Common myeloid progenitor, CD34-positive (primary cell): ENCODE measurements around the gene FADS6.

ENCODE experiments used
- CTCF ChIA-PET: fragments of 350-600 bp; sonication (Branson Sonifier 250); formaldehyde crosslinking; loops from one replicate; lab custom pipeline; 2021; ENCODE audit warnings: antibody characterized with exemption; lab: Charles Lee
- POLR2A ChIA-PET: fragments of 350-600 bp; sonication (Branson Sonifier 250); formaldehyde crosslinking; loops from one replicate; lab custom pipeline; 2021; ENCODE audit warnings: antibody characterized with exemption; lab: Charles Lee
- DNase-seq, 3 donors: peaks; one replicate each; pipeline versions ENCODE4 v3.0.0 to v3.0.0-alpha.2; 2013
- H3K27ac ChIP-seq, 2 experiments: 1 replicate in 1 of 2; 2 replicates in 1 of 2; pipeline ENCODE4 v1.7.0; 2013; ENCODE audit warnings: inconsistent platforms in 2 of 2, low read length in 2 of 2, mild to moderate bottlenecking in 2 of 2, low read depth in 1 of 2, moderate library complexity in 1 of 2; ENCODE audit not compliant: severe bottlenecking in 2 of 2, insufficient read depth in 1 of 2, poor library complexity in 1 of 2
- H3K27me3 ChIP-seq, 5 experiments: replicated peaks in 2 of 5; 1 replicate in 3 of 5; 2 replicates in 2 of 5; pipeline versions ENCODE4 v1.6.1 to v1.7.0; 2013; ENCODE audit warnings: low read length in 4 of 5, mild to moderate bottlenecking in 2 of 5, moderate library complexity in 2 of 5, inconsistent platforms in 1 of 5; ENCODE audit not compliant: insufficient read depth in 5 of 5, control insufficient read depth in 4 of 5
- H3K36me3 ChIP-seq, 4 experiments: 1 replicate in 2 of 4; 2 replicates in 2 of 4; pipeline versions ENCODE4 v1.6.1 to v1.7.0; 2013; ENCODE audit warnings: low read length in 3 of 4, control low read depth in 1 of 4, mild to moderate bottlenecking in 1 of 4; ENCODE audit not compliant: control insufficient read depth in 4 of 4, insufficient read depth in 4 of 4
- H3K4me1 ChIP-seq, 4 experiments: 1 replicate in 3 of 4; 2 replicates in 1 of 4; pipeline versions ENCODE4 v1.6.1 to v1.7.1; 2013; ENCODE audit warnings: low read length in 3 of 4, mild to moderate bottlenecking in 3 of 4, control low read depth in 1 of 4, inconsistent platforms in 1 of 4, moderate library complexity in 1 of 4; ENCODE audit not compliant: control insufficient read depth in 4 of 4, insufficient read depth in 4 of 4; ENCODE audit errors: control extremely low read depth in 1 of 4
- H3K4me3 ChIP-seq, 7 experiments: 1 replicate in 4 of 7; 2 replicates in 3 of 7; pipeline versions ENCODE4 v1.5.1 to v1.7.0; 2013; ENCODE audit warnings: mild to moderate bottlenecking in 7 of 7, low read length in 6 of 7, moderate library complexity in 6 of 7, inconsistent platforms in 2 of 7, low read depth in 2 of 7, control low read depth in 1 of 7; ENCODE audit not compliant: insufficient read depth in 4 of 7, control insufficient read depth in 1 of 7; ENCODE audit errors: extremely low read depth in 1 of 7
- H3K9me3 ChIP-seq, 5 experiments: 1 replicate in 4 of 5; 2 replicates in 1 of 5; pipeline versions ENCODE4 v1.6.1 to v1.7.1; 2013; ENCODE audit warnings: low read length in 4 of 5, mild to moderate bottlenecking in 2 of 5, inconsistent platforms in 1 of 5, low read depth in 1 of 5, moderate library complexity in 1 of 5; ENCODE audit not compliant: control insufficient read depth in 4 of 5, insufficient read depth in 2 of 5; ENCODE audit errors: control extremely low read depth in 1 of 5
- WGBS: methylation state at CpG from one replicate; pipeline ENCODE4 v1.1.5; 2013; ENCODE audit not compliant: insufficient coverage; 5-methylcytosine and 5-hydroxymethylcytosine counted together

FADS6 gene

GRCh38 chr17:74920642-74921025 is 27.2 kb upstream of the FADS6 start:
- ChIA-PET CTCF (interaction anchor here (1.0 to 5.5 kb wide), 5 partner anchors 14 to 92 kb away, joined by 3 to 37 read pairs (median 4); partner anchors contain the start of gene MRPL58), POLR2A (no interaction called here)
- peaks cover 0 to 35% (median 32%) of the 10 kb centered on the region in 4 experiments for H3K4me1 ChIP-seq
- no peak for DNase-seq
- H3K27me3 ChIP-seq = peaks cover 0 to 64% (median 28%) of the 10 kb centered on the region in 5 experiments
- no peak overlapping the region for H3K4me3 ChIP-seq
- no peak overlapping the region for H3K27ac ChIP-seq
- H3K9me3 ChIP-seq = no peaks in the 10 kb centered on the region
- H3K36me3 ChIP-seq = no peaks in the 10 kb centered on the region
- 81% methylated on average over 3 of the region's 6 CpGs for WGBS

GRCh38 chr17:74920306-74920620 is 26.8 kb upstream of the FADS6 start:
- DNase-seq = peak in 1 of 3 donors; percentile 16
- Histone ChIP-seq H3K36me3 (no peaks in the 10 kb centered on the region), H3K27me3 (peaks cover 0 to 60% (median 25%) of the 10 kb centered on the region in 5 experiments), H3K27ac (no peak overlapping the region), H3K4me1 (peaks cover 0 to 35% (median 32%) of the 10 kb centered on the region in 4 experiments), H3K4me3 (peak overlapping the region in 1 of 7 experiments; percentile 24), H3K9me3 (no peaks in the 10 kb centered on the region)
- ChIA-PET POLR2A (no interaction called here), CTCF (interaction anchor here (0.9 to 5.5 kb wide), 6 partner anchors 14 to 92 kb away, joined by 3 to 37 read pairs (median 4); partner anchors contain the start of gene MRPL58)
- 65% methylated on average over 27 of the region's 27 CpGs for WGBS

- ChIA-PET POLR2A (no interaction called here), CTCF (interaction anchor here (0.9 to 5.5 kb wide), 10 partner anchors 9 to 52 kb away, joined by 3 to 37 read pairs (median 4); partner anchors contain the start of gene OTOP3)
- Histone ChIP-seq H3K36me3 (no peaks in the 10 kb centered on the region), H3K4me3 (peak overlapping the region in 1 of 7 experiments; percentile 24), H3K9me3 (no peaks in the 10 kb centered on the region), H3K27me3 (peaks cover 0 to 54% (median 23%) of the 10 kb centered on the region in 5 experiments), H3K4me1 (peaks cover 0 to 33% (median 29%) of the 10 kb centered on the region in 4 experiments), H3K27ac (no peak overlapping the region)
- DNase-seq = peak; percentile 22 to 45 (median 29)
- 50% methylated on average over 64 of the region's 67 CpGs for WGBS
Measured at GRCh38 chr17:74919440-74920305, 26.2 kb upstream of the FADS6 start.

GRCh38 chr17:74918906-74919305 is 25.5 kb upstream of the FADS6 start:
- ChIA-PET POLR2A (no interaction called here), CTCF (interaction anchor here (1.0 to 5.5 kb wide), 7 partner anchors 10 to 53 kb away, joined by 3 to 37 read pairs (median 4); partner anchors contain the start of gene OTOP3)
- H3K27me3 ChIP-seq = peaks cover 0 to 47% (median 17%) of the 10 kb centered on the region in 5 experiments
- DNase-seq = no peak
- no peaks in the 10 kb centered on the region for H3K9me3 ChIP-seq
- H3K27ac ChIP-seq = no peak overlapping the region
- peaks cover 0 to 25% (median 21%) of the 10 kb centered on the region in 4 experiments for H3K4me1 ChIP-seq
- H3K4me3 ChIP-seq = no peak overlapping the region
- no peaks in the 10 kb centered on the region for H3K36me3 ChIP-seq
- 93% methylated on average over 4 of the region's 5 CpGs for WGBS

DNA sequence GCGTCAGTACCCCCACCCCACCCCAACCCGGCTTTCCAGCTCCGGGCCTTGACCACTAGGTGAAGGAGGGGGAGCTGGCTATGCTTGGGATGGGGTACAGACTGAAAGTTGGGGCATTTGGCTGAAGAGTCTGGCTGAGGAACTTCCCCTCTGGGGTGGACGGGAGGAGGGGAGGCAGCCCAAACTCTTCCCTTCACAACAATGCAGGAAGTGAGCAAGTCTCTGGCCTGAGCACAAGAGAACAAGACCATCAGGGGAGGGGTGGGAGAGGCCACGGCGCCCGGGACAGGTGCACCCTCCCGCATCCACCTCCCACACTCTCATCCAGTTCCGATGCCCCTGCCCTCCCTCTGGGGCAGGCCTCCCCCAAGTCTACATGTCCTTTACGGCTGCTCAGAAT is 24.0 kb upstream of the FADS6 start:
- Histone ChIP-seq H3K4me3 (peak overlapping the region in 1 of 7 experiments; percentile 4), H3K27ac (no peak overlapping the region), H3K4me1 (peaks cover 0 to 14% (median 10%) of the 10 kb centered on the region in 4 experiments), H3K36me3 (no peaks in the 10 kb centered on the region), H3K27me3 (peaks cover 0 to 32% (median 14%) of the 10 kb centered on the region in 5 experiments), H3K9me3 (no peaks in the 10 kb centered on the region)
- ChIA-PET CTCF (no interaction called here), POLR2A (no interaction called here)
- 56% methylated on average over 3 of the region's 10 CpGs for WGBS
- peak; percentile 21 to 60 (median 59) for DNase-seq

DNA sequence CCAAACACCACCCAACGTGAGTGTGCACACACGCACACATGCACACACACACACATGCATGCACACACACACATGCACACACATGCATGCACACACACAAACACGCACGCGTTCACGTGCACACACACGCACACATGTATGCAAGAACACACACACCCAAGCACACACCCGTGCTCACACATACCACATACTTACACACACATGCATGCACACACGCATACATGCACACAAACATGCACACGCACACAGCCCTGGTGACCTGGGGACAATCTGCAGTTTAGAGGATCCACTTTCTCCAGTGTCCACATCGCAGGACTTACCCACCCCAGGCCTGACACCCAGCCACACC is 23.4 kb upstream of the FADS6 start:
- H3K4me3 ChIP-seq = no peak overlapping the region
- no peaks in the 10 kb centered on the region for H3K9me3 ChIP-seq
- no peaks in the 10 kb centered on the region for H3K36me3 ChIP-seq
- 95% methylated on average over 4 of the region's 11 CpGs for WGBS
- peaks cover 0 to 27% (median 13%) of the 10 kb centered on the region in 5 experiments for H3K27me3 ChIP-seq
- H3K4me1 ChIP-seq = peaks cover 0 to 14% (median 10%) of the 10 kb centered on the region in 4 experiments
- ChIA-PET POLR2A (no interaction called here), CTCF (interaction anchor here (0.9 to 2.2 kb wide), 2 partner anchors 39 to 44 kb away, joined by 3 to 7 read pairs; no protein-coding TSS in a partner anchor)
- no peak for DNase-seq
- no peak overlapping the region for H3K27ac ChIP-seq
